GM19397 (cell line): ENCODE results near the gene LRRC18.

Experiments
- ATAC-seq: cut with Tn5 transposase; IDR thresholded peaks from one replicate; pipeline ENCODE4 v1.9.1; 2021; ENCODE audit warnings: mild to moderate bottlenecking, moderate library complexity; ENCODE audit not compliant: unreplicated experiment

The LRRC18 gene

GRCh38 chr10:48884179-48885045, 55.2 kb downstream of the LRRC18 start:
- ATAC-seq = no peak

- no peak for ATAC-seq
Measured at GRCh38 chr10:48883701-48884100, 55.9 kb downstream of the LRRC18 start.

- no peak for ATAC-seq
Measured at GRCh38 chr10:48882881-48883280, 56.8 kb downstream of the LRRC18 start.

DNA sequence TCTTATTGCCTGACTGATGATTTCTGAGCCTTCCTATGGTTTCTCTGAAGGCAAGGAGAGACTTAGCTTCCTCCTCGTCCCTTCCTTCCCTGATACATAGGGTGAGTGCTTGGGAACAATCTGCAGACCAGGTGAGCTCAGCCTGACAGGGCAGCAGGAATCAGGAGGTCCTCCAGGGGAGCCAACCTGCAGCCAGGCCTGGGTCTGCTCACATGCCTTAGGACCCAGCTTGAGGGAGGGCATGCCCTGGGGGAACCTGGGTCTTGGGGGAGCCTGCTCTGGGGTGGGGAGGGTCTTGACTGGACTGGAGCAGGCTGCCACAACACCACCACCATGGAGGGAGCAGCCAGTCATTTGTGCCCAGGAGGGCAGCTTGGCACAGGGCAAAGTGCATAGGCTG, 57.7 kb downstream of the LRRC18 start:
- ATAC-seq = no peak

GRCh38 chr10:48880016-48880705, 59.5 kb downstream of the LRRC18 start:
- no peak for ATAC-seq

DNA sequence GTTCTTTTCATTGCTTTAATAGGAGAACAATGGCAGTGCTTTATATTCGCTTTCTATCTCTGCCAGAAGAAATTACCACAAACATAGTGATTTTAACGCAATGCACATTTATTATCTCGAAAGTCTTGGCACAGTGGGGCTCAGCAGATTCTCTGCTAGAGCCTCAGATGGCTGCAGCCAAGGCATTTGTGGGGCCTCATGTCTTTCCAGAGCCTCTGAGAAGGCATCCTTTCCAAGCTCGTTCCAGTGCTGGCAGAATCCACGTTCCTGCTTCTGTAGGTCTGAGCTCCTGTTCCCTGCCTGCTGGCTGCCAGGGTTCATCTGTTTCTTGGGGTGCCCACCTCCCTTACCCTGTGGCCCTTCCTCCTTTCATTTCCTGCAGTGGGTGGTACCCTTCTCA, 60.2 kb downstream of the LRRC18 start:
- no peak for ATAC-seq

GRCh38 chr10:48878091-48878490, 61.5 kb downstream of the LRRC18 start:
- no peak for ATAC-seq

- no peak for ATAC-seq
Measured at GRCh38 chr10:48872234-48872633, 67.4 kb downstream of the LRRC18 start.
